Measurements from ENCODE around the gene CUL2. TPM values are rescaled to one million over a fixed set of nuclear protein-coding genes. Genes with fewer than 3 reads are reported as not detected.

CUL2 gene
- 10 to 100 TPM; 27.3 to 49.7 TPM for total RNA-seq

- peak within 1 kb of the TSS; percentile 97 for H3K27ac Mint-ChIP-seq
- peaks cover 35% of the 10 kb centered on the region for H3K4me1 Mint-ChIP-seq
- H3K9me3 Mint-ChIP-seq, result no peaks in the 10 kb centered on the region
- no peaks in the 10 kb centered on the region for H3K27me3 Mint-ChIP-seq
- peak within 1 kb of the TSS; percentile 92 for H3K4me3 Mint-ChIP-seq
- peaks cover 9% of the 10 kb centered on the region for H3K36me3 Mint-ChIP-seq (ENCODE audit: low read depth)
- peak; percentile 99 for ATAC-seq (replicated peaks)
Observed at GRCh38 chr10:35090162-35090954, at the start of gene CUL2. Gene CUL2, minus strand, starts transcription at chr10:35090341. Its CDS starts 19,024 bp downstream, at chr10:35071317.

DNA sequence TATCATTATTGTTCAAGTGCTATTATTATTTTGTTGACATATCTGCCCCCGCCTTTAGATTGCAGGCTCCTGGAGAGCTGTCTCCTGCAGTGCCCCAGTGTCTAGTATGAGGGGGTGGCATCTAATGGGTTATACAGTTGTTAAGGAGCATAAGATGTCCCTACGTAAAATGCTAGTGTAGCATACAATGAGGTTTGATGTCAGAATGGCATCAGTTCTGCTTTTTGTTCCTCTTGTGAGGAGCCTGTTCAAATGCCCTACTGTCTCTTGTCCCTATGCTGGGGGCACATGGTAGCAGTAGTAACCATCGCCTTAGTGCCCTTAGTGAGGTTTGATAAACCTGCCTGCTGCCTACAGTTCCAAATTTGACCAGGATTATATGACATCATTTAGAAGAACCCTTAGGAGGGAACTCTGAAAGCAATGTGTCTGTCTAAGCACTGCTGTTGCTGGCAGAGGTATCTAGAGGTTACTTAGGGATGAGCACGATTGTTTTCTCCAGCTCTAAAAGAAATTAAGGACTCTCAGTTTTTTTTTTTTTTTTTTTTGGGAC, 46.2 kb upstream of the CUL2 start:
- peak overlapping the region; percentile 68 for H3K4me3 Mint-ChIP-seq
- H3K27me3 Mint-ChIP-seq, result no peaks in the 10 kb centered on the region
- no peaks in the 10 kb centered on the region for H3K9me3 Mint-ChIP-seq
- H3K4me1 Mint-ChIP-seq, result peaks cover 23% of the 10 kb centered on the region
- peaks cover 6% of the 10 kb centered on the region for H3K36me3 Mint-ChIP-seq (ENCODE audit: low read depth)
- H3K27ac Mint-ChIP-seq, result peak overlapping the region; percentile 78
- ATAC-seq (replicated peaks), result no peak

GRCh38 chr10:35135861-35136260, 45.7 kb upstream of the CUL2 start:
- Mint-ChIP-seq H3K27ac (peak overlapping the region; percentile 78), H3K4me1 (peaks cover 27% of the 10 kb centered on the region), H3K27me3 (no peaks in the 10 kb centered on the region), H3K9me3 (no peaks in the 10 kb centered on the region), H3K4me3 (peak overlapping the region; percentile 68), H3K36me3 (ENCODE audit: low read depth) (peaks cover 6% of the 10 kb centered on the region)
- ATAC-seq (replicated peaks), result peak; percentile 62

DNA sequence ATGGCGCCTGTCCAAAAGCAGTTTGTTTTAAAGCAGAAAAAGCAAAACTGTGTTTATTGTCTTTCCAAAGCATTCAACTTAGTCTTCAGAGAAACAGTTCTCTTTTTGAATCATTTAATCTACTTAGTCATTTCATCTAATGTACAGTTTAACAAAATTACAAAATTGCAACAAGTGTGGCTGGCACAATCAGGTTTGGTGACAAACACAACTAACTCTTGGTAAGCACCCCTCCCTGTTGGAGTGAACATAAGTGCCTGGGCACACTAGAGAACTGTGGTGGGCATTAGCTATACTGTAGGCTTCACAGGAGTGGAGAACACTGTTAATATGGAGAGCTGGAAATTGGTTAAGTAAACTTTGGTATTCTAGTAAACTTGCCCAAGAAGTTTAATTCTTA, 43.4 kb upstream of the CUL2 start:
- Mint-ChIP-seq H3K27me3 (no peaks in the 10 kb centered on the region), H3K4me1 (peaks cover 36% of the 10 kb centered on the region), H3K4me3 (peak overlapping the region; percentile 87), H3K36me3 (ENCODE audit: low read depth) (peaks cover 16% of the 10 kb centered on the region), H3K9me3 (no peaks in the 10 kb centered on the region), H3K27ac (peak overlapping the region; percentile 64)
- peak; percentile 41 for ATAC-seq (replicated peaks)

- Mint-ChIP-seq H3K27me3 (no peaks in the 10 kb centered on the region), H3K27ac (peak overlapping the region; percentile 64)
- ATAC-seq (replicated peaks), result no peak
Observed at GRCh38 chr10:35132727-35133126, 42.6 kb upstream of the CUL2 start.

GRCh38 chr10:35130663-35131062, 40.5 kb upstream of the CUL2 start:
- Mint-ChIP-seq H3K9me3 (no peaks in the 10 kb centered on the region), H3K27me3 (no peaks in the 10 kb centered on the region), H3K4me1 (peaks cover 38% of the 10 kb centered on the region), H3K4me3 (peak overlapping the region; percentile 87), H3K36me3 (ENCODE audit: low read depth) (peaks cover 29% of the 10 kb centered on the region), H3K27ac (peak overlapping the region; percentile 64)
- no peak for ATAC-seq (replicated peaks)

More at GRCh38 chr10:35132727-35133126, 42.6 kb upstream of the CUL2 start:
- Mint-ChIP-seq H3K4me1 (peaks cover 41% of the 10 kb centered on the region), H3K36me3 (ENCODE audit: low read depth) (peaks cover 25% of the 10 kb centered on the region), H3K4me3 (peak overlapping the region; percentile 87), H3K9me3 (no peaks in the 10 kb centered on the region)

DNA sequence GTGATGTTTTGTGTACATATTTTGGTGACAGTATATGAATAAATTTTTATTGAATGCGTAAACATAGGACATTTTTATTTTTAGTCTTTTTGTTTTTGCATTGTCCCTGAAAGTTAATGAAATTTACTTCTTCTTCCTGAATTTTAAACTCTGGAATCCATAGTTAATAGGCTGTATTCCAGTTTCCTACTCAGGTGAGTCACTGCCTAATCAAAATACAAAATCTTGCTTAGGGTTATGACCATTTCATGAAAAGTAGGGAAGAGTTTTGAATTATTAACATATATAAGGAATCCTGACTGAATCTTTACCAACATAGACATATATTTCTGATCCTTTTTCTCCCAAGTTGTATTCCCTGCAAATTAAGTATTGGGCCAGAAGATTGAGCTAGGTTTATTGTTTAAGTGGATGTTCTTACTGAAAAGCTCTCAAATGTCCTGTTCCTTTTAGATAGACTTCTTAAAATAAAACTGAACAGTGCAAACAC, 39.1 kb upstream of the CUL2 start:
- H3K27me3 Mint-ChIP-seq, result no peaks in the 10 kb centered on the region
- peaks cover 45% of the 10 kb centered on the region for H3K4me1 Mint-ChIP-seq
- H3K4me3 Mint-ChIP-seq, result peak overlapping the region; percentile 87
- no peak for ATAC-seq (replicated peaks)
- peak overlapping the region; percentile 96 for H3K27ac Mint-ChIP-seq
- no peaks in the 10 kb centered on the region for H3K9me3 Mint-ChIP-seq
- H3K36me3 Mint-ChIP-seq (ENCODE audit: low read depth), result peaks cover 29% of the 10 kb centered on the region

GRCh38 chr10:35127289-35127891, 37.2 kb upstream of the CUL2 start:
- Mint-ChIP-seq H3K27me3 (no peaks in the 10 kb centered on the region), H3K36me3 (ENCODE audit: low read depth) (peaks cover 23% of the 10 kb centered on the region), H3K27ac (peak overlapping the region; percentile 96), H3K9me3 (no peaks in the 10 kb centered on the region), H3K4me1 (peaks cover 41% of the 10 kb centered on the region), H3K4me3 (peak overlapping the region; percentile 87)
- peak; percentile 29 for ATAC-seq (replicated peaks)

DNA sequence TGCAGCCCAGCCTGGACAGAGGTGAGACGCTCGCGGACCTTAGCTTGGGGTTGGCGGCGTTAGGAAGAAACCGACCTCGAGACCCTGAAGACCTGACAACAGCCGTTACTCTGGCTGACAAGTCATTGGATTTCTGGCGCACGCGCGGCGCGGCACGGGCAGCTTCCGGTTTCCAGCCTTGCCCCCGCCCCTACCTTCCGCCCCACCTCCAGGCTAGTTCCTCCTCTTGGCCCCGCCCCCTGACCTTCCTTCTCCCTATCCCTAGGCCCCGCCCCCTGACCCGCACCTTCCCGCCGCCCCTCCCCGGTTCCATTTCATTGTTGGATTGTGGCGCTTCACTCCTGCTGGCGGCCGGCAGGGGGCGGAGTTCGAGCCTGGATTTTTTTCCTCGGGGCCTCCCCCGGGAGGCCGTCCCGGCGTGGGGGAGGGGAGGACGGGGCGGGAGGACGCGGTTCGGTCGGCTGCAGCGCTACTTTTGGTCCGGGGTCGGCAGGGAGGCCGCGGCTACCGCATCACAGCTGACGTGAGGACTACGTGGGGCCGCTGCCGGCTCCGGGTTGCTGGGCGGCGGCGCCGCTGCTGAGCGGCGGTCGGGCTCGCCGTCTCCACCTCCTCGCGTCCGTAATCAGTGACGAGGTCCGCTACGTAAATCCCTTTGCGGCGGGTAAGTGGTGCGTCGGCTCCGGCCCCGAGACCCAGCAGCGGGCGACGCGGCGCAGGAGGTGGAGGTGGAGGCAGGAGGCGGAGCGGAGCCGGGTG, 36.6 kb upstream of the CUL2 start, which contains the start of gene CREM:
TSS of gene CREM (plus strand) at position 317 of the 759 bp plus-strand sequence. CDS start 10,990 bp downstream, outside the sequence.
- H3K4me1 Mint-ChIP-seq, result peaks cover 39% of the 10 kb centered on the region
- no peaks in the 10 kb centered on the region for H3K27me3 Mint-ChIP-seq
- H3K36me3 Mint-ChIP-seq (ENCODE audit: low read depth), result peaks cover 23% of the 10 kb centered on the region
- no peaks in the 10 kb centered on the region for H3K9me3 Mint-ChIP-seq
- peak; percentile 80 for ATAC-seq (replicated peaks)
- H3K27ac Mint-ChIP-seq, result peak within 1 kb of the TSS; percentile 96
- peak within 1 kb of the TSS; percentile 87 for H3K4me3 Mint-ChIP-seq

- no peaks in the 10 kb centered on the region for H3K9me3 Mint-ChIP-seq
- ATAC-seq (replicated peaks), result no peak
- no peaks in the 10 kb centered on the region for H3K27me3 Mint-ChIP-seq
- H3K36me3 Mint-ChIP-seq (ENCODE audit: low read depth), result peaks cover 23% of the 10 kb centered on the region
- H3K4me1 Mint-ChIP-seq, result peaks cover 38% of the 10 kb centered on the region
- H3K27ac Mint-ChIP-seq, result peak overlapping the region; percentile 96
- H3K4me3 Mint-ChIP-seq, result peak overlapping the region; percentile 87
Observed at GRCh38 chr10:35126062-35126529, 36.0 kb upstream of the CUL2 start.

DNA sequence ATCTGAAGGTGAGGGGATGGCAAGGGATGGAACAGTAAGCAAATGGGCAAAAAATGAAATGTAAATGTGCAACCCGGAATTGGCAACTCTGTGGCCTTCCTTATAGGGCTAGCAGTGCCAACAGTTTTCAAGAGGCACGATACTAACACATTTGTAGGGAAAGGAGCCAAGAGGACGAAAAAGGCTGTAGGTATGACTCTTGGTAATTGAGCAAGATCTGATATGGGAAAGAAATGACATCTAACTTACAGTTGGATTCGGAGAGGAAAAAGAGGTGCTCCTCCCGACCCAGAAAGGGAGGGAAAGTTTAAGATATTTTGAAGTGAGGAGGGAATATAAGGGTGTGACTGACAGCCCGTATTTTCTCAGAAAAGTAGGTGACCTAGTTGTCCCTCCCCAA, 34.4 kb upstream of the CUL2 start:
- ATAC-seq (replicated peaks), result no peak
- peak overlapping the region; percentile 96 for H3K27ac Mint-ChIP-seq
- H3K4me3 Mint-ChIP-seq, result peak overlapping the region; percentile 87

GRCh38 chr10:35119378-35119777, 29.2 kb upstream of the CUL2 start:
- no peak for ATAC-seq (replicated peaks)
- no peaks in the 10 kb centered on the region for H3K9me3 Mint-ChIP-seq
- H3K4me1 Mint-ChIP-seq, result peaks cover 12% of the 10 kb centered on the region
- no peaks in the 10 kb centered on the region for H3K36me3 Mint-ChIP-seq (ENCODE audit: low read depth)
- no peak overlapping the region for H3K4me3 Mint-ChIP-seq
- H3K27ac Mint-ChIP-seq, result no peak overlapping the region
- H3K27me3 Mint-ChIP-seq, result no peaks in the 10 kb centered on the region

More for the DNA sequence above, 34.4 kb upstream of the CUL2 start:
- Mint-ChIP-seq H3K27me3 (no peaks in the 10 kb centered on the region), H3K36me3 (ENCODE audit: low read depth) (peaks cover 22% of the 10 kb centered on the region), H3K4me1 (peaks cover 32% of the 10 kb centered on the region), H3K9me3 (no peaks in the 10 kb centered on the region)

DNA sequence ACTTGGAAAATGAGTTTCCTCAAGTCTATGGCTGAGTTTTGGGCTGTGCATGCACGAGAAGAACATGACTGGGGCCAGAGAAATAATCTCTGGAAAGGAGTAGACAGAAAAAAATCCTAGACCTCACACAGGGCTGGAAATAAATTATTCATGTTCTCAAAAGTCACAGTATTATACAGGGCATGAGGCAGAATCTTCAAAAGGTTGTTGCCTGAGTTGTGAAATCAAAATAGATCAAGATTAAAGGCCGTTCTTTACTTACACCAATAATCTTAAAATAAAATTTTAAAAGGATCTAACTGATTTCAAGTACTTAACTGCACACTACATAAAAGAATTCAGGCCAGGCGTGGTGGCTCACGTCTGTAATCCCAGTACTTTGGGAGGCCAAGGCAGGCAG, 22.4 kb upstream of the CUL2 start:
- Mint-ChIP-seq H3K27me3 (peaks cover 4% of the 10 kb centered on the region), H3K36me3 (ENCODE audit: low read depth) (no peaks in the 10 kb centered on the region), H3K4me3 (no peak overlapping the region), H3K9me3 (no peaks in the 10 kb centered on the region), H3K27ac (no peak overlapping the region), H3K4me1 (no peaks in the 10 kb centered on the region)
- no peak for ATAC-seq (replicated peaks)

GRCh38 chr10:35103882-35104281, 13.7 kb upstream of the CUL2 start:
- no peak overlapping the region for H3K4me3 Mint-ChIP-seq
- no peaks in the 10 kb centered on the region for H3K9me3 Mint-ChIP-seq
- no peaks in the 10 kb centered on the region for H3K36me3 Mint-ChIP-seq (ENCODE audit: low read depth)
- ATAC-seq (replicated peaks), result no peak
- no peaks in the 10 kb centered on the region for H3K27me3 Mint-ChIP-seq
- no peak overlapping the region for H3K27ac Mint-ChIP-seq
- H3K4me1 Mint-ChIP-seq, result no peaks in the 10 kb centered on the region

All from activated T-helper 17 cell treated with anti-CD3 and anti-CD28 coated beads, Interleukin-2, amount 50 U/mL, for 72 hours (primary cell).